NCI-H446 (cell line): Measurements from ENCODE around the gene DPP10.

Experiments used
- DNase-seq, 2 experiments: peaks; one replicate each; lab custom pipeline; 2025; lab: John Stamatoyannopoulos, UW

DPP10 gene

GRCh38 chr2:114609203-114609602 lies 166.8 kb downstream of the DPP10 start:
- DNase-seq = no peak

DNA sequence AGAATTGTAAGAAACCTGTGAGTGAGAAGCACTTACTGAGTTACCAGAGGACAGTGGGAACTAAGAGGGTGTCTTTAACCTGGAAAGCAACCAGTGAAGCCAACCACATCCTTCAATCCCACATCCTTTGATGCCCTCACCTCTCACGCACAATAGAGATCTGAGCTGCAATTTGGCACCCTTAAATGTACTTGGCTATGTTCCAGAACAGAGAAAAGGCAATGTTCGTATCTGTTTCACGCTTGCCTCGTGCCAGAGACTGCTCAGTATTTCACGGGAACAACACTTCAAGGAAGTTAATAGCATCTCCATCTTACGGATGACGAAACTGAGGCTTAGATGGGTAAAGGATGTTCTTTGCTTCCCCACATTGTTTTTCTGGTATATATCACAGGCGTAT lies 167.4 kb downstream of the DPP10 start:
- no peak for DNase-seq

DNA sequence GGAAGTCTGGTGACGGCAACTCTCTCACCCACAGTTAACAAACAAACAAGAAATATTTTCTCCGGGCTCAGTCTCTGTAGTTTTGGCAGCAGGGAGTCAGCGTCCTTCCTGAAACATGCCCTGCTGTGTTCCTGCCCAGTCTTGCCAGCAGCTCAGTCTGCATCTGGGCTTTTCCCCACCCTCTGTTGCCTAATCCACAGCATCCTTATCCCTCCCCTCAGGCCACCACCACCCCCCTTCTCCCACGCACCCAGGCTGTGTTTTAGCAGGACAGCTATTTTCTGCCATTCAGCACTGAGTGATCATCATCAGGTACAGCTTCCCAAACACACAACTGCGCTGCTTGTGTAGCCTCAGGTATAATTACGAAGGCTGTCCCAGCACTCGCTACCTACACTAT lies 168.2 kb downstream of the DPP10 start:
- no peak for DNase-seq

GRCh38 chr2:114614592-114614991 lies 172.2 kb downstream of the DPP10 start:
- no peak for DNase-seq

GRCh38 chr2:114628481-114628880 lies 186.0 kb downstream of the DPP10 start:
- no peak for DNase-seq

- DNase-seq = no peak
These were observed 188.7 kb downstream of the DPP10 start for GRCh38 chr2:114631146-114631545.

DNA sequence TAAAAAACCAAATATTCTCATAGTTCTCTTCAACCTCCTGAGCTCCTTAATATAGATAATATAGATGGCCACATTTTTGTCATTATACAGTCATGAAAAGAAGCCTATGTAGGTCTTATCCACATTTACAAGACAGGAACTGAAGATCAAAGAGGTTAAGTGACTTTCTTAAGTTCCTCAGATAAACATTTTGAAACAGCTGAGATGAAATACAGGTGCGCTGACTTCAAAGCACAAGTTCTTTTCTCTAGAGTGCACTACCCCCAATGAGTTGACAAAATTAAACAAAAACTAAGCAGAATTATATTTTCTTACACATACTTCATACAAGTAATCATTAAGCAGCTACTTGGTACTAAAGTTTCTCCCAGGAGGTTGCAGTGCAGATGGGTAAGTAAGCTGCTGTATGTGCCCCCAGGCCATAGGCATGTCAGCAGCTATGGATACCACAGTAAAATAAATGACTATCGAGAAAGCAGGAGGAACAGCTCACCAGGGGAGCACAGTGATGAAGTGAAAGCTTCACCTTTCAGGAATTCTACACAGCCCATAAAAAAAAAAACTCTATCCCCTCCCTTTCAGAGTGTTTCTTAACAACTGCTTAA lies 199.8 kb downstream of the DPP10 start:
- DNase-seq = no peak

GRCh38 chr2:114642988-114643553 lies 200.6 kb downstream of the DPP10 start:
- DNase-seq = no peak

- no peak for DNase-seq
These were observed 209.5 kb downstream of the DPP10 start for GRCh38 chr2:114651933-114652332.

GRCh38 chr2:114659880-114660279 lies 217.4 kb downstream of the DPP10 start:
- DNase-seq = no peak

- DNase-seq = no peak
These were observed 219.8 kb downstream of the DPP10 start for GRCh38 chr2:114661971-114662939.

DNA sequence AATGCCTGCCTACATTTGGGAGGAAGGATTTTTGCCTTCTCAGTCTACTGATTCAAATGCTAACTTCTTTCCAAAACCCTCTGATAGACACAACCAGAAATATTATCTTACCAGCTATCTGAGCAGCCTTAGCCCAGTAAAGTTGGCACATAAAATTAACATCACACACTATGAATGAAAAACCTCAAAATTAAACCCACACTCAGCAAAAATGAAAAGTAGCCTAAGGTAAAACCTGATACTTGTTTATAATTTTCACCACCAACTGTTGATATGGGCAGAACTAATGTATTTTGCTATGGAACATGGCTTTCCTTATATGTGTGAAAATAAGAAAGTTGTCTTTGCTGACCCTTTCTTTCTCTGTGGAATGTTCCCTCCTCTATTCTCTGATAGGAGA lies 226.0 kb downstream of the DPP10 start:
- DNase-seq = no peak

DNA sequence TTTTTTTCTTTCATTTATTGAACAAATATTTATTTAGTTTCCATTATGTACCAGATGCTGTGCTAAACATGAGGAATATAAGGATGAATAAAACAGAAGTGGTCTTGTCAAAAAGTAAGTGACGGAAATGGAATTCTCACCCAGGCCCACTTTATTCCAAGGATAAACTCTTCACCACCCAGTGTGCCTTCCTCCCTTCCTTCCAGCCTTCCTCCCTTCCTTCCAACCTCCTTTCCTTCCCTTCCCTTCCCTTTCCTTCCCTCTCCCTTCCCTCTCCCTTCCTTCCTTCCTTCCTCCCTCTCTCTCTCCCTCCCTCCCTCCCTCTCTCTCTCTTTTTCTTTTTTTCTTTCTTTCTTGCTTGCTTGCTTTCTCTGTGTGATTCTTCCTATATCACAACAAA lies 240.8 kb downstream of the DPP10 start:
- DNase-seq = no peak

DNA sequence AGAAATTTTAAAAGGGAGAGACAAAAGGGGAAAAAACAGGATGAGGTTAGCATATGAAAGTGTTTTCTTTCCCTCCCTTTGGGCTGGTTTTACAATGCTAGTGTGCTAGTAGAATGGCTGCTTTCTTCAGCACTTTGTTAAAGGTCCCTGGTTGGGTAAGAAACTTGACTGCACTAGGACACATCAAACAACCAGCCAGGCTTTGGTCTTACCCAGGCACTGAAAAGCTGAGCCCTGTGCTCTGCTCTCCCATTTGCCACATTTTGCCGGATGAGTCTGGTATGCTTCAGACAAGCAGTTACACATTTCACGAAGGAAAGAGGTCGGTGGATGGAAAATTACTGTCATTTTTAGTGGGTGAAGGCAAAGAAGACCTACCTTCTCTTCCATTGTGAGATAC lies 242.0 kb downstream of the DPP10 start:
- DNase-seq = no peak

GRCh38 chr2:114685102-114685501 lies 242.7 kb downstream of the DPP10 start:
- DNase-seq = no peak

GRCh38 chr2:114688241-114688640 lies 245.8 kb downstream of the DPP10 start:
- DNase-seq = no peak

- DNase-seq = no peak
These were observed 256.1 kb downstream of the DPP10 start for GRCh38 chr2:114698520-114698919.

DNA sequence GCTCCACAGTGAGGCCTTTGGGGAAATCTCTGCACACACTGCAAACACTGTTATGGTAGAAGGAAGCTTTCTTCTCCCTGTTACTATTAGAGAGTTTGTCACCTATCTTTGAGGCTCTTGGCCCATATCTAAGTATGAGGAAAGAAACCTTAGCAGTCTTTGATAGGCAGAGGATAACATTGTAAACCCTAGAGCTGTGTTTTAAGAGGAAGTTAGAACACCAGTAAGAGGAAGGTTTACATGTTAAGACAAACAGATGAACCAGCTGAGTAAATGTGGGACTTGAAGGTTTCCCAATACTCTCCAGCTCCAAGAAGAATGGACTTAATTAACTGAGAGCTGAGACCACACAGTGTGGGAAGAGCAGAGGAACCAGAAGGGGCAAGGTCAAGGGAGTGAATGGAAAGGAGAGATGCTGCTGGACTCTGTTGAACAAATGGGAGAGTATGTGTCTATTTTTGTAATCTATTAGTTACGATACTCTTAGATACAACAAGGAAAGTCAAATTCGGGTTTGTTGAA lies 257.0 kb downstream of the DPP10 start:
- DNase-seq = no peak

DNA sequence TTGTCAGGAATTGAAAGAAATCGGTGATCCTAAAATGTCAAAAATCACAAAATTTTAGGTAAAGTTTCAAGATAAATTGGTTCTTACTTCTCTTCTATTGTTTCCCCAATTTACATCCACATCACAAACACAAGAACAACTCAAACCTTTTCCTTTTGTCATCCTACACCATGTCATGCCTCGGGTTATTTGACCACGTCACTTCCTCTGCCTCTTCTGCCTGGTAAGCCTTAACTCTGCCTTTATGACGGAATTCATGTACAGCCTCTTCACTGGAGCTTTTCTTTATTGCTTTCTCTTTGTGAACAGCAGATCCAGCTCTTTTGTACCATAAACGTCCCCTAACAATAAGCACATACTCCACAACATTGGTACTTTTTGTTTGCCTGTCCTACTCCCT lies 258.0 kb downstream of the DPP10 start:
- DNase-seq = no peak

- DNase-seq = no peak
These were observed 267.8 kb downstream of the DPP10 start for GRCh38 chr2:114709936-114710850.

DNA sequence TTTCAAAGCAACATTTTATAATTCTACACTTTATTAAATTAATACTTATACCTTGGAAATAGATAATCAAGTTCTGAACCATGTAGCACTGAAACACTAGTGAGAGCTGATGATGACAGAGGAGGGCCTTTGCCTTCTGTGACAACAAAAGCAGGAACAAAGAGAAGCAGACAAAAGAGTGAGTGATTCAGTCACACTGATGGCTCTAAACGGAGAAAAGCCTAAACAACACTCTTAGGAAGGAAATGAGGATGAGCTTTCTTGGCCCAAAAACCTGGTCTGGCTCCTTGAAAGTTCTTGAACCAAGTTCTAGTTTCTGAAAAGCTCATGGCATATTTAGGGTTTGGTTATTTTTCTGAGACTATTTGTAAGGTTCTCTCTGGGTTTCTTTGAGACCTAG lies 271.9 kb downstream of the DPP10 start:
- DNase-seq = no peak

DNA sequence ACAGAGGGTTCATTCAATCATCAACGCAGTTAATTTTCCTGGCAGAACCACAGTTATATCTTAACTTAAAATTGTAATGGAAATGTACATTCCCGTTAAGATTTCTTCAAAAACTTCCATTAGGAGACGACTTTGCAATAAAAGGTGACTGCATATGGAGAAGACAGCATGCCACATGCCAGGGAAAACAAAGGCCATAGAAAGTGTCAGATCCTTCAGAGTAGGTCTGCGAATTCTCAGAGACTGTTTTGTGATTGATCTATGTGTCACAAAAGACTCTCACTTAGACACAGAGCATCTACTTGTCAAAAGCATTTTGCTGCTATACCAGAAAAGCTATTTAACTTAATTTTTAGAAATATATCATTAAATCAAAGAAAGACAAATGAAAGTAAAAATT lies 274.6 kb downstream of the DPP10 start:
- no peak for DNase-seq
